A673 (cell line): ENCODE measurements around the gene CDC37. TPM values are rescaled to one million over a fixed set of nuclear protein-coding genes. Genes with fewer than 3 reads are reported as not detected.
A peak's percentile ranks its signal among the peaks of the same experiment; 100 is the strongest.

ENCODE experiments used
- BruUV-seq: library from RNA; stranded (reverse); fragments of 400-500 nt; replicated peaks from 2 replicates; lab custom pipeline; 2021; lab: Mats Ljungman, UMichigan
- CTCF ChIA-PET: fragments of 300-600 bp; sonication (Branson Sonifier 250); formaldehyde crosslinking; loops from one replicate; lab custom pipeline; 2022; ENCODE audit warnings: antibody characterized with exemption; lab: Charles Lee
- POLR2A ChIA-PET: fragments of 300-600 bp; sonication (Branson Sonifier 250); formaldehyde crosslinking; loops from one replicate; lab custom pipeline; 2022; ENCODE audit warnings: antibody characterized with exemption; ENCODE audit not compliant: low non-redundant PET; lab: Charles Lee
- DNase-seq: peaks from one replicate; pipeline ENCODE4 v3.0.0-alpha.2; 2015; ENCODE audit warnings: low spot score
- H3K27ac ChIP-seq: fragments of 200-600 bp; sonication (generic); 2 replicates; pipeline ENCODE4 v1.5.1; 2016; ENCODE audit warnings: mixed run types, low read depth, mild to moderate bottlenecking, mixed read lengths, antibody characterized with exemption, low read length; ENCODE audit not compliant: poor library complexity, severe bottlenecking
- H3K27me3 ChIP-seq: fragments of 200-600 bp; sonication (generic); replicated peaks from 2 replicates; pipeline ENCODE4 v1.6.1; 2017; ENCODE audit warnings: mixed run types, low read depth, mild to moderate bottlenecking, mixed read lengths, antibody characterized with exemption, low read length; ENCODE audit not compliant: insufficient read depth, poor library complexity
- H3K36me3 ChIP-seq: fragments of 200-600 bp; sonication (generic); 2 replicates; pipeline ENCODE4 v1.6.1; 2016; ENCODE audit warnings: mixed run types, mild to moderate bottlenecking, mixed read lengths, antibody characterized with exemption, low read length; ENCODE audit not compliant: insufficient read depth, poor library complexity, severe bottlenecking
- H3K4me1 ChIP-seq: fragments of 200-600 bp; sonication (generic); 2 replicates; pipeline ENCODE4 v1.6.1; 2017; ENCODE audit warnings: mixed run types, mild to moderate bottlenecking, mixed read lengths, antibody characterized with exemption, low read length; ENCODE audit not compliant: insufficient read depth, poor library complexity, severe bottlenecking
- H3K4me3 ChIP-seq: fragments of 200-600 bp; sonication (generic); 2 replicates; pipeline ENCODE4 v1.5.1; 2016; ENCODE audit warnings: low read depth, mixed run types, mild to moderate bottlenecking, mixed read lengths, low read length; ENCODE audit not compliant: poor library complexity, severe bottlenecking
- H3K9me3 ChIP-seq: fragments of 200-600 bp; sonication (generic); 2 replicates; pipeline ENCODE4 v1.6.1; 2016; ENCODE audit warnings: mixed run types, low read depth, mild to moderate bottlenecking, mixed read lengths, antibody characterized with exemption, low read length; ENCODE audit not compliant: poor library complexity, severe bottlenecking
- EZH2 ChIP-seq: fragments of 200-600 bp; sonication (generic); IDR thresholded peaks from 2 replicates; pipeline ENCODE4 v1.6.1; 2017; ENCODE audit warnings: borderline replicate concordance, low read depth, mild to moderate bottlenecking, mixed read lengths, antibody characterized with exemption, low read length; ENCODE audit not compliant: poor library complexity, severe bottlenecking
- intact Hi-C: fragments of 100-400 bp; cut with micrococcal nuclease; formaldehyde crosslinking; loops from one replicate; pipeline ENCODE4 v1.10.0; 2022; ENCODE audit not compliant: unreplicated experiment
- total RNA-seq: library from RNA; stranded (reverse); gene quantifications from 2 replicates; pipeline ENCODE4 v1.2.3, GENCODE V29; 2021
- TF ChIP-seq, protein P1 (sequence below): fragments of 300-800, 200-600 bp; sonication (generic); conservative IDR thresholded peaks from 2 replicates; pipeline ENCODE4 v1.5.1; 2017; ENCODE audit warnings: low read depth, mild to moderate bottlenecking, antibody characterized with exemption, low read length, moderate library complexity, mixed read lengths

The CDC37 gene
- total RNA-seq, 1 experiment from 2014 or later: 288 TPM

DNA sequence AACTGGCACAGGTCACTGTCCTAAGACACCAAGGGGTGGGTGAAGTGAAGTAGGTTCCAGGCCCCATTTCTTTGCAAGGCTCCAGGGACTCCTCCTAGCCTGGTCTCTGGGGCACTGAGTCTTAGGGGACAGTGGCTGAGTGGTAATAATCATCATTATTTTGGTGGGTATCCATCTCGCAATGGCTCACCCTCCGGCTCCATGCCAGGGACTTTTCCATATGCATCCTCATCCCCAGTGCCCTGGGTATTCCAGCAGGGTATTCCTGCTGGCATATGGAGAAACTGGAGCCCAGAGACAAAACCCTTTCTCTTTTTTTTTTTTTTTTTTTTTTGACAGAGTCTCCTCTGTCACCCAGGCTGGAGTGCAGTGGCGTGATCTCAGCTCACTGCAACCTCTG is 19.5 kb upstream of the CDC37 start:
- no peak for DNase-seq
- BruUV-seq: no TSS peak
- H3K36me3 ChIP-seq: no peaks in the 10 kb centered on the region
- H3K27me3 ChIP-seq: no peaks in the 10 kb centered on the region
- no peak overlapping the region for H3K27ac ChIP-seq
- TF ChIP-seq, protein P1, sequence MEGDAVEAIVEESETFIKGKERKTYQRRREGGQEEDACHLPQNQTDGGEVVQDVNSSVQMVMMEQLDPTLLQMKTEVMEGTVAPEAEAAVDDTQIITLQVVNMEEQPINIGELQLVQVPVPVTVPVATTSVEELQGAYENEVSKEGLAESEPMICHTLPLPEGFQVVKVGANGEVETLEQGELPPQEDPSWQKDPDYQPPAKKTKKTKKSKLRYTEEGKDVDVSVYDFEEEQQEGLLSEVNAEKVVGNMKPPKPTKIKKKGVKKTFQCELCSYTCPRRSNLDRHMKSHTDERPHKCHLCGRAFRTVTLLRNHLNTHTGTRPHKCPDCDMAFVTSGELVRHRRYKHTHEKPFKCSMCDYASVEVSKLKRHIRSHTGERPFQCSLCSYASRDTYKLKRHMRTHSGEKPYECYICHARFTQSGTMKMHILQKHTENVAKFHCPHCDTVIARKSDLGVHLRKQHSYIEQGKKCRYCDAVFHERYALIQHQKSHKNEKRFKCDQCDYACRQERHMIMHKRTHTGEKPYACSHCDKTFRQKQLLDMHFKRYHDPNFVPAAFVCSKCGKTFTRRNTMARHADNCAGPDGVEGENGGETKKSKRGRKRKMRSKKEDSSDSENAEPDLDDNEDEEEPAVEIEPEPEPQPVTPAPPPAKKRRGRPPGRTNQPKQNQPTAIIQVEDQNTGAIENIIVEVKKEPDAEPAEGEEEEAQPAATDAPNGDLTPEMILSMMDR: no peak
- TF ChIP-seq EZH2: no peak
- intact Hi-C loops: no loop called here
- peaks cover 37% of the 10 kb centered on the region for H3K4me1 ChIP-seq
- no peaks in the 10 kb centered on the region for H3K9me3 ChIP-seq
- ChIA-PET CTCF (interaction anchor here (0.8 kb wide), 1 partner anchor 41 kb away, joined by 11 read pairs; no protein-coding TSS in a partner anchor), POLR2A (no interaction called here)
- no peak overlapping the region for H3K4me3 ChIP-seq

DNA sequence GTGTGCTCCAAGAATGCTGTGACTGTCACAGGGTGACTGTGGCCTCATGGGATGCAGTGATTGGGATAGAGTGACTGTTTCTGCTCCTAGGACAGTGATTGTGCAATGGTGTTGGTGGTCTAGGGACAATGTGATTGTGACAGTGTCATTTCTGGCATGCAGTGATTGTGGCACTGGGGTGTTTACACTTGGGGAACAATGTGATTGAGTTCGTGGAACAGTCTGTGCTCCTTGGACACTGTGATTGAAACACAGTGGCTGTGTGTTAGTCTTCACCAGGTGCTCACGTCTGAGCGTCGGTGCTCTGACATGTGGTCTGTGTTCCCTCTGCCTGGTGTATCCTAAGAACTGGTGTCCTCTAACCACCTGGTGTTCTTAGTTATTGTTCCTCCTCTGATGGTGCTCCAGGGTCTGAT is 18.7 kb upstream of the CDC37 start:
- no peak for TF ChIP-seq EZH2
- TF ChIP-seq, protein P1: no peak
- peak overlapping the region; percentile 89 for H3K27ac ChIP-seq
- no peaks in the 10 kb centered on the region for H3K36me3 ChIP-seq
- H3K4me3 ChIP-seq: peak overlapping the region; percentile 83
- no TSS peak for BruUV-seq
- H3K27me3 ChIP-seq: no peaks in the 10 kb centered on the region
- H3K4me1 ChIP-seq: peaks cover 40% of the 10 kb centered on the region
- intact Hi-C loops: no loop called here
- H3K9me3 ChIP-seq: no peaks in the 10 kb centered on the region
- DNase-seq: peak; percentile 53
- CTCF ChIA-PET: interaction anchor here (0.6 to 0.7 kb wide), 2 partner anchors 20 to 380 kb away, joined by 3 to 10 read pairs; no protein-coding TSS in a partner anchor
- POLR2A ChIA-PET: no interaction called here

DNA sequence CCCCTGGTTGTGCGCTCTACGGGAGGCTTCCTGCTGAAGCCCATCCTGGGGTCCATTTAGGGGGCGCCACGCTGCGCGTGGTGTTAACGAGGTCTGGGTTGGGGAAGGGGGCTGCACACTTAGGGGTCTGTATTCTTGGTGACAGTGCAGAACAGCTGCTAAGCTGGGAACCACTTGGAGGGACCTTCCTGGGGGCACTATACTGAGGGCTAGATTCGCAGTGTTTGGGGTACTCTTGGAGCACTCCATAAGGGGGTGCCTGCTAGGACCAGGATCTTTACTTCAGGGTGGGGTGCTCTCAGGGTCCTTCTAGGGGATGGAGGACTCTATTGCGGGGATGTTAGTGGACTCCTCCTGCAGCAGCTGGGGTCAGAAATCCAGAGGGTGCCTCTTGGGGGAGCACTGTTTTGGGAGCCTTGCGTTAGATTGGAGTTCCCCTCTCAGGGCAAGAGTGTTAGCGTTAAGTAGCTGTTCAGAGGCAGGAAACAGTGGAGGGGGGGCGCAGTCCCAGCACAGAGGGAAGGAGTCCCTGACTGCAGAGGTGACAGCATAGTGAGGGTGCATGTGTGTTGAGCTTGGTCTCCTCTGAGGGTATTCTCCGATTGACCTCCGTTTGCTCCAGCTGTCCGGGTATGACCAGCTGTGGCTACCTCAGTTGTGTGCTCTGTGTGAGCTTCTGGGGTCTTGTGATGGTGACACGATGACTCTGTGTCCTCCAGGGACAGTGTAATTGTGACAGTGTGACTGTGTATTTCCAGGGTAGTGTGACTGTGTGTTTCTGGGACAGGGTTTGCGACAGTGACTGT is 18.1 kb upstream of the CDC37 start:
- H3K36me3 ChIP-seq: no peaks in the 10 kb centered on the region
- H3K9me3 ChIP-seq: no peaks in the 10 kb centered on the region
- POLR2A ChIA-PET: no interaction called here
- no peak for TF ChIP-seq EZH2
- TF ChIP-seq, protein P1: peak; percentile 7
- intact Hi-C loops: no loop called here
- H3K4me1 ChIP-seq: peaks cover 40% of the 10 kb centered on the region
- H3K4me3 ChIP-seq: peak overlapping the region; percentile 83
- DNase-seq: peak; percentile 44
- no peaks in the 10 kb centered on the region for H3K27me3 ChIP-seq
- BruUV-seq: TSS peak; percentile 55
- CTCF ChIA-PET: interaction anchor here (0.6 to 0.7 kb wide), 3 partner anchors 20 to 381 kb away, joined by 3 to 10 read pairs (median 3); no protein-coding TSS in a partner anchor
- peak overlapping the region; percentile 89 for H3K27ac ChIP-seq
